Stomach (tissue), 4 donors: ENCODE data around the gene GH2.

Source experiments
- CTCF ChIP-seq, 7 experiments: fragments of 450-650 bp in 4 of 7; fragments of 200-600 bp in 3 of 7; sonication (generic) in 3 of 7; IDR thresholded peaks; one replicate each; pipeline ENCODE4 v1.5.1; 2016 to 2019; ENCODE audit warnings: antibody characterized with exemption in 7 of 7, control low read depth in 2 of 7, mild to moderate bottlenecking in 1 of 7
- EP300 ChIP-seq: sonication (generic); formaldehyde crosslinking; IDR thresholded peaks from one replicate; pipeline ENCODE4 v1.6.1; 2017; ENCODE audit warnings: antibody characterized with exemption
- POLR2A ChIP-seq, 4 donors: fragments of 450-650 bp; IDR thresholded peaks; one replicate each; pipeline ENCODE4 v1.6.1; 2016; ENCODE audit warnings: antibody characterized with exemption in 4 of 4, control low read depth in 2 of 4, mild to moderate bottlenecking in 1 of 4, moderate library complexity in 1 of 4
- POLR2AphosphoS5 ChIP-seq, 3 donors: sonication (generic); formaldehyde crosslinking; IDR thresholded peaks; one replicate each; pipeline ENCODE4 v1.6.1; 2016; ENCODE audit warnings: antibody characterized with exemption in 3 of 3

GRCh38 chr17:63831505-63831904, 50.2 kb downstream of the GH2 start:
- TF ChIP-seq POLR2A (IDR thresholded peaks at IDR 0.05): no peak
- TF ChIP-seq CTCF (IDR thresholded peaks at IDR 0.05): no peak
- no peak for TF ChIP-seq EP300
- TF ChIP-seq POLR2AphosphoS5 (IDR thresholded peaks at IDR 0.05): no peak
